Measurements from ENCODE around the gene ESPNL.

- TF ChIP-seq ZBTB7A (IDR thresholded peaks at IDR 0.05; ENCODE audit: borderline replicate concordance, control insufficient read depth, low read depth, low read length), result no peak
- TF ChIP-seq TEAD4 (IDR thresholded peaks at IDR 0.05; ENCODE audit: low read length), result no peak
- TF ChIP-seq TEAD4 (CRISPR knock-in tag; IDR thresholded peaks at IDR 0.05; ENCODE audit: borderline replicate concordance), result no peak
Measured at GRCh38 chr2:238122287-238123217, 22.4 kb downstream of the ESPNL start.
